ENCODE results near the gene NUB1. TPM values are rescaled to one million over a fixed set of nuclear protein-coding genes. Genes with fewer than 3 reads are reported as not detected.

Gene NUB1
- total RNA-seq, 1 donor: 50.7 TPM

- Histone ChIP-seq H3K9me3 (ENCODE audit: low read depth, low read length) (no peaks in the 10 kb centered on the region), H3K4me2 (ENCODE audit: insufficient read depth, low read length) (no peak overlapping the region), H3K4me3 (ENCODE audit: insufficient read depth, low read length) (no peak overlapping the region), H4K20me1 (ENCODE audit: insufficient read depth, low read length) (no peaks in the 10 kb centered on the region), H2AFZ (ENCODE audit: low read length) (no peak overlapping the region), H3K27me3 (ENCODE audit: insufficient read depth, low read length) (peaks cover 69% of the 10 kb centered on the region), H3K36me3 (ENCODE audit: insufficient read depth, low read length) (no peaks in the 10 kb centered on the region), H3K79me2 (ENCODE audit: insufficient read depth, low read length) (no peaks in the 10 kb centered on the region), H3K4me1 (ENCODE audit: insufficient read depth, low read length) (peaks cover 6% of the 10 kb centered on the region), H3K27ac (ENCODE audit: low read depth, low read length) (no peak overlapping the region)
- peak; percentile 54 for DNase-seq (ENCODE audit: insufficient read length, low spot score, missing footprints)
- TF ChIP-seq CTCF (IDR thresholded peaks at IDR 0.05; ENCODE audit: extremely low read depth, low read depth, low read length): no peak
These were observed 69.9 kb downstream of the NUB1 start for GRCh38 chr7:151411551-151411950.

- H3K27ac ChIP-seq (ENCODE audit: low read depth, low read length): no peak overlapping the region
- DNase-seq (ENCODE audit: insufficient read length, low spot score, missing footprints): no peak
- H3K27me3 ChIP-seq (ENCODE audit: insufficient read depth, low read length): peaks cover 69% of the 10 kb centered on the region
- TF ChIP-seq CTCF (IDR thresholded peaks at IDR 0.05; ENCODE audit: extremely low read depth, low read depth, low read length): no peak
- no peaks in the 10 kb centered on the region for H3K36me3 ChIP-seq (ENCODE audit: insufficient read depth, low read length)
- no peaks in the 10 kb centered on the region for H3K9me3 ChIP-seq (ENCODE audit: low read depth, low read length)
- H3K4me1 ChIP-seq (ENCODE audit: insufficient read depth, low read length): peaks cover 11% of the 10 kb centered on the region
- H3K4me3 ChIP-seq (ENCODE audit: insufficient read depth, low read length): no peak overlapping the region
- H2AFZ ChIP-seq (ENCODE audit: low read length): no peak overlapping the region
- no peaks in the 10 kb centered on the region for H4K20me1 ChIP-seq (ENCODE audit: insufficient read depth, low read length)
- H3K79me2 ChIP-seq (ENCODE audit: insufficient read depth, low read length): no peaks in the 10 kb centered on the region
- H3K4me2 ChIP-seq (ENCODE audit: insufficient read depth, low read length): no peak overlapping the region
These were observed 70.7 kb downstream of the NUB1 start for GRCh38 chr7:151412318-151412717.

- no peak overlapping the region for H2AFZ ChIP-seq (ENCODE audit: low read length)
- H4K20me1 ChIP-seq (ENCODE audit: insufficient read depth, low read length): no peaks in the 10 kb centered on the region
- no peak overlapping the region for H3K4me3 ChIP-seq (ENCODE audit: insufficient read depth, low read length)
- H3K4me1 ChIP-seq (ENCODE audit: insufficient read depth, low read length): peaks cover 11% of the 10 kb centered on the region
- H3K36me3 ChIP-seq (ENCODE audit: insufficient read depth, low read length): no peaks in the 10 kb centered on the region
- no peaks in the 10 kb centered on the region for H3K9me3 ChIP-seq (ENCODE audit: low read depth, low read length)
- peak; percentile 58 for DNase-seq (ENCODE audit: insufficient read length, low spot score, missing footprints)
- peaks cover 66% of the 10 kb centered on the region for H3K27me3 ChIP-seq (ENCODE audit: insufficient read depth, low read length)
- no peak overlapping the region for H3K4me2 ChIP-seq (ENCODE audit: insufficient read depth, low read length)
- H3K27ac ChIP-seq (ENCODE audit: low read depth, low read length): no peak overlapping the region
- TF ChIP-seq CTCF (IDR thresholded peaks at IDR 0.05; ENCODE audit: extremely low read depth, low read depth, low read length): no peak
- H3K79me2 ChIP-seq (ENCODE audit: insufficient read depth, low read length): no peaks in the 10 kb centered on the region
These were observed 71.6 kb downstream of the NUB1 start for GRCh38 chr7:151413241-151413640.

GRCh38 chr7:151415375-151416105 is 73.9 kb downstream of the NUB1 start:
- no peak for DNase-seq (ENCODE audit: insufficient read length, low spot score, missing footprints)
- Histone ChIP-seq H2AFZ (ENCODE audit: low read length) (no peak overlapping the region), H4K20me1 (ENCODE audit: insufficient read depth, low read length) (no peaks in the 10 kb centered on the region), H3K4me3 (ENCODE audit: insufficient read depth, low read length) (no peak overlapping the region), H3K4me2 (ENCODE audit: insufficient read depth, low read length) (no peak overlapping the region), H3K27me3 (ENCODE audit: insufficient read depth, low read length) (peaks cover 44% of the 10 kb centered on the region), H3K36me3 (ENCODE audit: insufficient read depth, low read length) (no peaks in the 10 kb centered on the region), H3K4me1 (ENCODE audit: insufficient read depth, low read length) (peaks cover 11% of the 10 kb centered on the region), H3K9me3 (ENCODE audit: low read depth, low read length) (peaks cover 4% of the 10 kb centered on the region), H3K79me2 (ENCODE audit: insufficient read depth, low read length) (no peaks in the 10 kb centered on the region), H3K27ac (ENCODE audit: low read depth, low read length) (no peak overlapping the region)
- TF ChIP-seq CTCF (IDR thresholded peaks at IDR 0.05; ENCODE audit: extremely low read depth, low read depth, low read length): no peak
